GM23248 (cell line): ENCODE data around the gene EXOC2. TPM values are rescaled to one million over a fixed set of nuclear protein-coding genes. Genes with fewer than 3 reads are reported as not detected.
"Not testable (repeated sequence)": the region's sequence is repeated elsewhere in the genome, so short reads cannot be mapped to it uniquely, and the experiment has no call there.

Experiments used
- DNase-seq: peaks from one replicate; pipeline ENCODE4 v3.0.0-alpha.2; 2015
- H2AFZ ChIP-seq: fragments of 200-600 bp; sonication (generic); 2 replicates; pipeline ENCODE4 v1.6.1; 2016; ENCODE audit warnings: antibody characterized with exemption
- H3F3A ChIP-seq: fragments of 200-600 bp; sonication (generic); 2 replicates; pipeline ENCODE4 v1.6.1; 2016; ENCODE audit warnings: mild to moderate bottlenecking, antibody characterized with exemption, mixed run types; ENCODE audit not compliant: insufficient read depth
- H3K27ac ChIP-seq: fragments of 200-600 bp; sonication (generic); 2 replicates; pipeline ENCODE4 v1.5.1; 2016; ENCODE audit warnings: mild to moderate bottlenecking
- H3K27me3 ChIP-seq: fragments of 200-600 bp; sonication (generic); replicated peaks from 2 replicates; pipeline ENCODE4 v1.6.1; 2016; ENCODE audit warnings: mild to moderate bottlenecking; ENCODE audit not compliant: insufficient read depth
- H3K36me3 ChIP-seq: fragments of 200-600 bp; sonication (generic); 2 replicates; pipeline ENCODE4 v1.6.1; 2016; ENCODE audit warnings: low read depth, mild to moderate bottlenecking
- H3K4me1 ChIP-seq: fragments of 200-600 bp; sonication (generic); 2 replicates; pipeline ENCODE4 v1.6.1; 2016; ENCODE audit warnings: mild to moderate bottlenecking; ENCODE audit not compliant: insufficient read depth
- H3K4me2 ChIP-seq: fragments of 200-600 bp; sonication (generic); one replicate; pipeline ENCODE4 v1.6.1; 2016; ENCODE audit warnings: mild to moderate bottlenecking; ENCODE audit not compliant: unreplicated experiment
- H3K4me3 ChIP-seq: fragments of 200-600 bp; sonication (generic); 2 replicates; pipeline ENCODE4 v1.5.1; 2016; ENCODE audit warnings: mild to moderate bottlenecking
- H3K79me2 ChIP-seq: fragments of 200-600 bp; sonication (generic); 2 replicates; pipeline ENCODE4 v1.6.1; 2016; ENCODE audit warnings: mild to moderate bottlenecking; ENCODE audit not compliant: insufficient read depth
- H3K9ac ChIP-seq: fragments of 200-600 bp; sonication (generic); 2 replicates; pipeline ENCODE4 v1.6.1; 2016; ENCODE audit warnings: mild to moderate bottlenecking
- H3K9me2 ChIP-seq: fragments of 200-600 bp; sonication (generic); 2 replicates; pipeline ENCODE4 v1.6.1; 2016; ENCODE audit warnings: mixed run types, mild to moderate bottlenecking, moderate library complexity; ENCODE audit not compliant: insufficient read depth
- H3K9me3 ChIP-seq: fragments of 200-600 bp; sonication (generic); one replicate; pipeline ENCODE4 v1.6.1; 2017; ENCODE audit warnings: low read depth
- H4K20me1 ChIP-seq: fragments of 200-600 bp; sonication (generic); 2 replicates; pipeline ENCODE4 v1.6.0; 2016; ENCODE audit not compliant: insufficient read depth
- EZH2 ChIP-seq: fragments of 200-600 bp; sonication (generic); IDR thresholded peaks from 2 replicates; pipeline ENCODE4 v1.6.1; 2018; ENCODE audit warnings: antibody characterized with exemption, mild to moderate bottlenecking; ENCODE audit not compliant: insufficient read depth, poor library complexity, severe bottlenecking
- EZH2phosphoT487 ChIP-seq: fragments of 200-600 bp; sonication (generic); IDR thresholded peaks from 2 replicates; pipeline ENCODE4 v1.6.1; 2018; ENCODE audit warnings: antibody characterized with exemption, moderate library complexity, mild to moderate bottlenecking, low read depth; ENCODE audit not compliant: insufficient read depth
- WGBS, 2 experiments: methylation state at CpG; one replicate each; pipeline ENCODE4 v1.1.6; 2015 to 2017; ENCODE audit warnings: low lambda C conversion rate in 2 of 2, low coverage in 1 of 2; ENCODE audit errors: missing lambda C conversion rate in 2 of 2; 5-methylcytosine and 5-hydroxymethylcytosine counted together
- in situ Hi-C: fragments of 300-500 bp; cut with MboI; formaldehyde crosslinking; loops from 2 replicates; pipeline ENCODE4 v1.15.0; 2020
- polyA plus RNA-seq: library from polyadenylated mRNA; unstranded; fragments of >200 nt; fragmentation: Nextera tagmentation; extraction: Ambion mirVana; gene quantifications from 2 replicates; pipeline ENCODE4 v1.2.1, GENCODE V29; 2016
- total RNA-seq: library from RNA; depleted of rRNA; stranded (reverse); fragments of >200 nt; shearing (Covaris generic); gene quantifications from 2 replicates; pipeline ENCODE4 v1.2.3, GENCODE V29; 2014

EXOC2 gene
- total and polyA plus RNA-seq, 2 experiments from 2014 or later: 17.5 to 32.9 TPM

DNA sequence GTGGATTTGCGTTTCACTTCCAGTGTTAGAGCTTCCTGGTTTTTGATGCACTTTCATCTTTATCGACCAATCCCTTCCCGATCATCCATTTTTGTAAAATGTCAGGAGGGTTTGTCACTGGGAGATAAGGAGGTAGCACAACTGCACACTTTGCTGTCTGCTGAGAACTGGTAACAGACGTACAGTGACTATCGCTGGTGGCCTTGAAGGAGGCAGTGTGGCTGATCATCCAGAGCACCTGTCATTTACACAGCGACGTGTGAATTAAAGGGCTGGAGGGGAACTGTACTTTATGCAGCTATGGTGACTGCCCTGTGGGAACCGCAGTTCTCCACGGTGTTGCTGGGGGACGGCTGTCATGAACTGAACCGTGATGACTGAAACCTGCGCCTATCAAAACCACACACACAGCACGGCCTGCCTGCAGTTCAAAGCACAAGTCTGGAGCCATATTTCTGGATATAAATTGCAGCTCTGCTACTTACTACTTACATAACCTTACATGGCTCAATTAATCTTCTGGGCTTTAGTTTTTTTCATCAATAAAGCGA, 86.0 kb downstream of the EXOC2 start:
- TF ChIP-seq EZH2 (no peak), EZH2phosphoT487 (no peak)
- no peak overlapping the region for H3K9ac ChIP-seq
- H3K4me2 ChIP-seq: no peak overlapping the region
- no peaks in the 10 kb centered on the region for H3K9me3 ChIP-seq
- H2AFZ ChIP-seq: no peak overlapping the region
- no peaks in the 10 kb centered on the region for H3K27me3 ChIP-seq
- no peaks in the 10 kb centered on the region for H3F3A ChIP-seq
- no peaks in the 10 kb centered on the region for H4K20me1 ChIP-seq
- H3K9me2 ChIP-seq: no peaks in the 10 kb centered on the region
- no peak overlapping the region for H3K27ac ChIP-seq
- H3K36me3 ChIP-seq: no peaks in the 10 kb centered on the region; the same call in 1 of the 2 replicates
- H3K4me1 ChIP-seq: no peaks in the 10 kb centered on the region
- no peak overlapping the region for H3K4me3 ChIP-seq
- DNase-seq: no peak
- WGBS, 2 experiments: 98% methylated on average over 14 of the region's 14 CpGs
- in situ Hi-C loops: no loop called here
- no peaks in the 10 kb centered on the region for H3K79me2 ChIP-seq

DNA sequence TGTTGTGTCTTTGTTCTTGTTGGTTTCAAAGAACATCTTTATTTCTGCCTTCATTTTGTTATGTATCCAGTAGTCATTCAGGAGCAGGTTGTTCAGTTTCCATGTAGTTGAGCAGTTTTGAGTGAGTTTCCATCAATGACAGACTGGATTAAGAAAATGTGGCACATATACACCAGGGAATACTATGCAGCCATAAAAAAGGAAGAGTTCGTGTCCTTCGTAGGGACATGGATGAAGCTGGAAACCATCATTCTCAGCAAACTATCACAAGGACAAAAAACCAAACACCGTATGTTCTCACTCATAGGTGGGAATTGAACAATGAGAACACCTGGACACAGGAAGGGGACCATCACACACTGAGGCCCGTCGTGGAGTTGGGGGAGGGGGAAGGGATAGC, 87.0 kb downstream of the EXOC2 start:
- H3K4me1 ChIP-seq, H3K4me2 ChIP-seq, H3K79me2 ChIP-seq, in situ Hi-C loops, DNase-seq, H4K20me1 ChIP-seq, H3F3A ChIP-seq, H3K9ac ChIP-seq, H3K27me3 ChIP-seq, H3K9me2 ChIP-seq, H3K4me3 ChIP-seq, H3K36me3 ChIP-seq, H3K27ac ChIP-seq, H3K9me3 ChIP-seq, H2AFZ ChIP-seq: not testable (repeated sequence)
- WGBS, 2 experiments: 95 to 99% methylated on average over 5 of the region's 5 CpGs

DNA sequence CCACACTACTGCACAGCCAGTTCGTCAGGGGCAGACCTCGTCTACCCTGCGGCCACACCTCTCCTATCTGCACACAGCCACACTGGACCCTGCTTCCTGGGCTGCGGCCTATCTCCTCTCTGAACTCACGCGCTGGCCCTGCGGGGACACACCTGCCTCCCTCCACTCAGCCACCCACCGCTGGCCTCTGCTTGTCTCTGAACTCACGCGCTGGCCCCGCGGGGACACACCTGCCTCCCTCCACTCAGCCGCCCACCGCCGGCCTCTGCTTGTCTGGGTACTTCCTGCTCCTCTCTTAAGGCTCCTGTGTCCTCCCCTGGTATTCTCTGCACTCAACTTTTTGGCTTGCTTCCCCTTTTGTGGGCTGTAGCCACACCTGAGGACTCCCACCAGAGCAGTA, 88.4 kb downstream of the EXOC2 start:
- H3K79me2 ChIP-seq: no peaks in the 10 kb centered on the region
- 95% methylated on average over 15 of the region's 15 CpGs for WGBS, 2 experiments
- H3K9ac ChIP-seq: no peak overlapping the region
- H2AFZ ChIP-seq: no peak overlapping the region
- no peak overlapping the region for H3K4me3 ChIP-seq
- in situ Hi-C loops: no loop called here
- no peak for TF ChIP-seq EZH2phosphoT487
- TF ChIP-seq EZH2: no peak
- no peaks in the 10 kb centered on the region for H4K20me1 ChIP-seq
- H3K9me3 ChIP-seq: no peaks in the 10 kb centered on the region
- H3K27ac ChIP-seq: no peak overlapping the region
- no peak overlapping the region for H3K4me2 ChIP-seq
- no peaks in the 10 kb centered on the region for H3F3A ChIP-seq
- H3K27me3 ChIP-seq: no peaks in the 10 kb centered on the region
- H3K36me3 ChIP-seq: no peaks in the 10 kb centered on the region
- no peaks in the 10 kb centered on the region for H3K4me1 ChIP-seq
- DNase-seq: no peak
- no peaks in the 10 kb centered on the region for H3K9me2 ChIP-seq

DNA sequence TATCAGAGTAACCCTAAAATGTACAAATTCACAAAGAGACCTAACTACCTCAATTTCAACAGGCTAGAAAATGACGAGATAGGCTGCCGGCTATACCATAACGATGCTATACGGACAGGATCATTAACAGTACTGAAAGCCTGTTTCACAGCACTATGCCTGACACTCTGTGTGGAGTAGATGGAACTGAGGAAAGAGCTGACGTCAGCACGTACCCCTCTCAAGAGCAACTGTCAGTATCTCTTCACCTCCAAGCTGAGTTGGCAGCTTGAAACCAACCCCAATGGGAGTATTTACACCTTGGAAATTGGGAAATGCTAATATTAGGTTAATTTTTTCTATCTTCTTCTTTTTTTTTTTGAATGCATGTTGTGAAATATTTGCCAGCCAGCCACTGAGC, 89.7 kb downstream of the EXOC2 start:
- DNase-seq: no peak

More for the DNA sequence above, 89.7 kb downstream of the EXOC2 start:
- H3K36me3 ChIP-seq: no peaks in the 10 kb centered on the region
- H3K9me3 ChIP-seq: no peaks in the 10 kb centered on the region
- H3K9me2 ChIP-seq: no peaks in the 10 kb centered on the region
- no peak overlapping the region for H3K4me2 ChIP-seq
- in situ Hi-C loops: no loop called here
- H3K27me3 ChIP-seq: no peaks in the 10 kb centered on the region
- no peak overlapping the region for H3K27ac ChIP-seq
- H3K4me3 ChIP-seq: no peak overlapping the region
- no peak overlapping the region for H3K9ac ChIP-seq
- H3K4me1 ChIP-seq: no peaks in the 10 kb centered on the region
- H2AFZ ChIP-seq: no peak overlapping the region
- H4K20me1 ChIP-seq: no peaks in the 10 kb centered on the region
- TF ChIP-seq EZH2: no peak
- TF ChIP-seq EZH2phosphoT487: no peak
- no peaks in the 10 kb centered on the region for H3K79me2 ChIP-seq
- 98 to 99% methylated on average over 6 of the region's 6 CpGs for WGBS, 2 experiments
- H3F3A ChIP-seq: no peaks in the 10 kb centered on the region
